T-helper 22 cell (primary cell): Measurements from ENCODE around the gene PTPRK.

Experiments
- DNase-seq: peaks from one replicate; pipeline ENCODE4 v3.0.0-alpha.2; 2020; ENCODE audit warnings: low read depth

Gene PTPRK

GRCh38 chr6:128515550-128516513 lies 4.6 kb downstream of the PTPRK start:
- no peak for DNase-seq

GRCh38 chr6:128513878-128514277 lies 6.5 kb downstream of the PTPRK start:
- DNase-seq: no peak

GRCh38 chr6:128512296-128512695 lies 8.1 kb downstream of the PTPRK start:
- no peak for DNase-seq

GRCh38 chr6:128511506-128511905 lies 8.9 kb downstream of the PTPRK start:
- no peak for DNase-seq

GRCh38 chr6:128509709-128510108 lies 10.7 kb downstream of the PTPRK start:
- DNase-seq: no peak

GRCh38 chr6:128508588-128509296 lies 11.7 kb downstream of the PTPRK start:
- no peak for DNase-seq

- no peak for DNase-seq
Measured at GRCh38 chr6:128507337-128508310, 12.8 kb downstream of the PTPRK start.

GRCh38 chr6:128505603-128506002 lies 14.8 kb downstream of the PTPRK start:
- no peak for DNase-seq

- DNase-seq: no peak
Measured at GRCh38 chr6:128504003-128504654, 16.3 kb downstream of the PTPRK start.

- DNase-seq: no peak
Measured at GRCh38 chr6:128500749-128501600, 19.4 kb downstream of the PTPRK start.

GRCh38 chr6:128500014-128500413 lies 20.4 kb downstream of the PTPRK start:
- no peak for DNase-seq

- no peak for DNase-seq
Measured at GRCh38 chr6:128499079-128499731, 21.2 kb downstream of the PTPRK start.

- DNase-seq: no peak
Measured at GRCh38 chr6:128498234-128498633, 22.2 kb downstream of the PTPRK start.

GRCh38 chr6:128495536-128496333 lies 24.7 kb downstream of the PTPRK start:
- DNase-seq: no peak

- DNase-seq: no peak
Measured at GRCh38 chr6:128494440-128494839, 26.0 kb downstream of the PTPRK start.

GRCh38 chr6:128493877-128494276 lies 26.5 kb downstream of the PTPRK start:
- no peak for DNase-seq

- DNase-seq: no peak
Measured at GRCh38 chr6:128492386-128492785, 28.0 kb downstream of the PTPRK start.

- DNase-seq: no peak
Measured at GRCh38 chr6:128491610-128492206, 28.7 kb downstream of the PTPRK start.
